DND-41 (cell line): ENCODE measurements around the gene CLDND1.

ENCODE experiments used
- EZH2 ChIP-seq: IDR thresholded peaks from 3 replicates; pipeline ENCODE4 v1.6.1; 2012; ENCODE audit warnings: borderline replicate concordance, low read depth, mild to moderate bottlenecking, moderate library complexity, low read length, inconsistent platforms; ENCODE audit not compliant: severe bottlenecking
- TF ChIP-seq, protein P1 (sequence below): IDR thresholded peaks from 2 replicates; pipeline ENCODE4 v1.5.1; 2012; ENCODE audit warnings: borderline replicate concordance, low read length, moderate library complexity, mild to moderate bottlenecking; ENCODE audit not compliant: poor library complexity, severe bottlenecking; ENCODE audit errors: extremely low read depth

DNA sequence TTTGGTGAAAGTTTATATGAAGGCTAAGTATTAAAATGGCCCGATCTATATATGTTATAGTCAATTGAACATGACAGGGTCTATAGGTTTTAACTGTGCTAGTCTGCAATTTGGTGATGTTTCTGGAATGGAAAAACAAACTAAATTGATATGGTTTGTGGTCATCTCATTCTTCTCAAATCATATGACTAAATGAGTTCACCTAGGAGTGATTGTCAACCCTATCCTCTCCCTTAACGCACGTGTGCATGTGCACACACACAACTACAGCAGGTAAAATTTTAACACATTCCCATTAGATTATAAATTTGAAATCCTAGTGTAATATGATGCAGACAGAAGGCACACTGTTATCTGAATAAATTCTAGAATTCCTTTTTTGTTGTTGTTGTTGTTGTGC lies 9.0 kb downstream of the CLDND1 start:
- TF ChIP-seq, protein P1, sequence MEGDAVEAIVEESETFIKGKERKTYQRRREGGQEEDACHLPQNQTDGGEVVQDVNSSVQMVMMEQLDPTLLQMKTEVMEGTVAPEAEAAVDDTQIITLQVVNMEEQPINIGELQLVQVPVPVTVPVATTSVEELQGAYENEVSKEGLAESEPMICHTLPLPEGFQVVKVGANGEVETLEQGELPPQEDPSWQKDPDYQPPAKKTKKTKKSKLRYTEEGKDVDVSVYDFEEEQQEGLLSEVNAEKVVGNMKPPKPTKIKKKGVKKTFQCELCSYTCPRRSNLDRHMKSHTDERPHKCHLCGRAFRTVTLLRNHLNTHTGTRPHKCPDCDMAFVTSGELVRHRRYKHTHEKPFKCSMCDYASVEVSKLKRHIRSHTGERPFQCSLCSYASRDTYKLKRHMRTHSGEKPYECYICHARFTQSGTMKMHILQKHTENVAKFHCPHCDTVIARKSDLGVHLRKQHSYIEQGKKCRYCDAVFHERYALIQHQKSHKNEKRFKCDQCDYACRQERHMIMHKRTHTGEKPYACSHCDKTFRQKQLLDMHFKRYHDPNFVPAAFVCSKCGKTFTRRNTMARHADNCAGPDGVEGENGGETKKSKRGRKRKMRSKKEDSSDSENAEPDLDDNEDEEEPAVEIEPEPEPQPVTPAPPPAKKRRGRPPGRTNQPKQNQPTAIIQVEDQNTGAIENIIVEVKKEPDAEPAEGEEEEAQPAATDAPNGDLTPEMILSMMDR, result no peak
- no peak for TF ChIP-seq EZH2
